Limb (tissue), 2 donors: ENCODE results near the gene MED12L.
"Not testable (repeated sequence)": the region's sequence is repeated elsewhere in the genome, so short reads cannot be mapped to it uniquely, and the experiment has no call there.

Experiments used
- DNase-seq, 2 donors: peaks; one replicate each; pipeline ENCODE4 v3.0.0-alpha.2; 2016; ENCODE audit errors: extremely low spot score in 2 of 2

MED12L gene

GRCh38 chr3:151206201-151206600, 120.7 kb downstream of the MED12L start:
- no peak for DNase-seq

DNA sequence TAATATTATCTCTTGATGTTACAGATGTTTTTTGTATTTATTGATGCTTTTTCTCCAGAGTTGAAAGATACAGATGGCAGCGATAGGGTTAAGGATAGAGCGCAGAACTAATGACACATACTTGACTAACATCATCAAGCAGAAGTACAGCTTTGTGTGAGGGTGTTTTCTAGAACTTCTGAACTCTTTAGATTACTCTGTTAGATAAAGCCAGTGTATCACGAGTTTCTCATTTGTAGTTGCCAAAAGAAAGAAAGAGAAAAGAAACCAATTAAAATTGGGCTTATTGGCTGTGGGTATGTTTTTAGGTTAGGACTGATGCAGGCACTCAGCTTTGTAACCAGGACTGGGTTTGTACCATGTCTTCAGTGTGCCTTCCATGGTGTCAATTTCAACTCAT, 124.2 kb downstream of the MED12L start:
- DNase-seq: no peak

- no peak for DNase-seq
These were observed 125.4 kb downstream of the MED12L start for GRCh38 chr3:151210676-151211381.

- DNase-seq: no peak
These were observed 127.7 kb downstream of the MED12L start for GRCh38 chr3:151213151-151213550.

- no peak for DNase-seq
These were observed 128.4 kb downstream of the MED12L start for GRCh38 chr3:151213881-151214280.

DNA sequence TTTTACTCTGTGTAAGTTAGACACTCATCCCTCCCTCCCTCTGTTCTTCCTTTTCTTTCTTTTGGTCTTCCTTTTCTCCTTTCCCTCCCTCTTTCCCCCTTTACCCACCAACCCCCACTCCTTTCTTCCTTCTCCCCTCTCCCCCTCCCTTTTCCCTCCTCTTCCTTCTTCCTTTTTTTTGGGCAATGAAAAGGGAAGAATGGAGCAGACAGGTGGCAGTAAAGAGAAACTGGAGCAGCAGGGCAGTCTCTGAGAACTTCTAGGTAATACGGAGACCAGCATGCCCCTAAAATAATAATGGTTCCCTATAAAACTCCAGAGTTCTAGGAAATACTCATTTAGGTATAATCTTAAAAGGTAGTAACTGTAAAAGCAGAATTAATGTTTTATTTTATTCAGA, 129.0 kb downstream of the MED12L start:
- DNase-seq: no peak

GRCh38 chr3:151216641-151217607, 131.5 kb downstream of the MED12L start:
- DNase-seq: no peak

DNA sequence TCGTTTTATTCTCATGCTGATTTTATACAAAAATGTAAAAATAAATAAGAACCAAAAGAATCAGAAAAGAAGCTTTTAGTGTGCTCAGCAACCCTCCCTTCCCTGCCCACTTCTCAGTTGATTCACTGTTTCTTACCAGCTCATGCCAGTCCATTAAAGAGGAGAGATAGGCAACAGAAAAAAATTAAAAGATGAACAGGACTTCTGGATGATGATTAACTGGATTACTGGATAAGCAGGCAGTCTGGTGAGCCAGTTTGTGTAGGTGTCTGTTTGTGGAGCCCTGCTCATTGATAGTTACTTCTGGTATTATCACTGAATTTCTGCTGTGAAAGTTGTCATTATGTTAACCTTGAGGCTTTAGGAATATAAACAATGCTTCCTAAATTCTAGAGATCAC, 132.7 kb downstream of the MED12L start:
- no peak for DNase-seq

- no peak for DNase-seq
These were observed 133.6 kb downstream of the MED12L start for GRCh38 chr3:151219056-151219455.

DNA sequence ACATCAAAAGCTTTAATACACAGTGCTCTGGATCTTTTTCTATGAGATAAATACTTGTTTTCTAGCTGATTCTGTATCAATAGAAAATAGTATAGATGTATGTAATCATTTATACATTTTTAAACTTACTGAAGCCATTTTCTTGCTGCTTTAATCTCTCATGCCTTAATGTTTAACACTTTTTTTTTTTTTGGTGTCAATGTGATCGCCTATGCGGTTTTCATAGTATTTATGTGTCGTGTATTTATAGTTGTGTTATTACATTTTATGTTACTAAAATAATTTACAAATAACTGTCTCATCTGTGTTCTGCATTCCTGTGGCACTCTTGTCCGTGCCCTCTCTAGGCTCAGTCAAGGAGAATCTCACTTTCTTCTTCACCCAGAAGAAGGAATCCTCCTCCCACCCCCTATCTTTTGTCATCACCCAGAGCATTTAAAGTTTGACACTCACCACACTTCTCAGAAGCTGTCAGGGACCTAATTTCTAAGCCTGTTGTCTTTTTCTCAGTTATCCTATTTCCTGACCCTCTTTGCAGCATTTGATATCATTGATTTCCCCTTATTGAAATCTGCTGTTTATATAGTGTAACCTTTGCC, 138.9 kb downstream of the MED12L start:
- DNase-seq: no peak

DNA sequence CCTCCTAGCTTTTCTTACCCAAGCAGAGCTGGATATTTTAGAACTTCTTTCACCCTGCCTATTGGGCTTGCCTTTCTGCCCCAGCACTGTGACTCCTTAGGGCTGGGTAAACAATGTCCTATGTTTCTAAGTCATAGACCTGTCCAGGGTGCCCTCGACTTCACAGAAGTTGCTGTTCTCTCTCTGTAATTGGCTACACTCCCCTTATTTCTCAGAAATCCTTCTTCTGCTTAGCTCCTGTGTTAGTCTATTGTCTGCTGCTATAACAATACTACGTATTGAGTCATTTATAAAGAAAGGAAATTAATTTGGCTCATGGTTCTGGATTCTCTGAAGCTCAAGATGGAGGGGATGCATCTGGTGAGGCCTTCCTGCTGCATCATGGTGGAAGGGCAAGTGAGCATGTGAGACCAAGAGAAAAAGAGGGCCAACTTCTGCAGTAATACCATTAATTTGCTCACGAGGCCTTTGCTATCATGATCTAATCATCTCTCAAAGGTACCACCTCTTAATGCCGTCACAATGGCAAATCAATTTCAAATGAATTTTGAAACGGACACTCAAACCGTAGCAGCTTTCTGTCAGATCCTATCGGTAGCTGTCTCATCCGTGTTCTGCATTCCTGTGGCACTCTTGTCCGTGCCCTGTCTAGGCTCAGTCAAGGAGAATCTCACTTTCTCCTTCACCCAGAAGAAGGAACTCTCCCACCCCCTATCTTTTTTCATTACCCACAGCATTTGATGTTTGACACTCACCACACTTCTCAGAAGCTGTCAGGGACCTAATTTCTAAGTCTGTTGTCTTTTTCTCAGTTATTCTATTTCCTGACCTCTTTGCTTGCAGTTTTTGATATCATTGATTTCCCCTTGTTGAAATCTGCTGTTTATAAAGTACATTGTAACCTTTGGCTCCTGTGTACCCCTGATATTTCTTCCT, 139.8 kb downstream of the MED12L start:
- no peak for DNase-seq

- no peak for DNase-seq
These were observed 140.7 kb downstream of the MED12L start for GRCh38 chr3:151226088-151226563.

GRCh38 chr3:151226825-151227224, 141.4 kb downstream of the MED12L start:
- DNase-seq: no peak

GRCh38 chr3:151227266-151227806, 141.9 kb downstream of the MED12L start:
- no peak for DNase-seq

DNA sequence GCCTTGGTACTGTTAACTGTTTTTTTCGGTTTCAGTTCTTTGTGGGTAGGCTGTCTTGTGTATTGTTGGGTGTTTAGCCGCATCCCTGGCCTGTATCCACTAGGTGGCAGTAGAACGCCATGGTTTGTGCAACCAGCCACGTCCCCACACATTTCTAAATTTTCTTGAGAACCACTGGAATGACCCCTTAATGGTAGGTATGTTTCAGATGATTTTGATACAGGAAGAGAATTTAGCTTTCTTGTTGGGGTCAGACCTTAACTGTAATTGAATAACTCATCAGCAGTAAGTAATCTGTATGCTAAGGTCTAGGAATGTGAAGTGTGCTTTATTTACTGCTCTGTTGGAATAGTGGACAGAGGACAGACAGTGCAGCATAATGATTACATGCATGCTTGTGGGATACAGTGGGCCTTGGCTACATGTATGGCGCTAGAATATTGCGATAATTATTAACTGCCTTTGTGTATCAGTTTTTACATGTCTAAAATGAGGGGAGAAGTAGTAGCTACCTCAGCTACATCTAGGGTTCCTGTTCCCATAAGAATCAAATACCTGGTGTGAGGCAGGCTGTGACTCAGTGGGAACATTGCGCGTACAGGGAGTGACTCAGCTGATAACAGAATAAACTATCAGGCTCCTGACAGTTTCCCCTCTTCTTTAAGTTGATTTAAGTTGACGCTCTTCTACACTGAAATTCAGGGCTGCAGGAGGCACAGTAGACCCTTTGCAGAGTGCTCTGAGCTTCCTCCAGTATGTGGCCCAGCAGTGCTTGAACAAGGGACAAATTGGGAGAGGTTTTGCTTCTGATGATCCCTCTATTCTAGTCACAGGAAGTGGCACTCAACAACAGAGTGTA, 142.6 kb downstream of the MED12L start:
- DNase-seq: peak; percentile 72 to 86

DNA sequence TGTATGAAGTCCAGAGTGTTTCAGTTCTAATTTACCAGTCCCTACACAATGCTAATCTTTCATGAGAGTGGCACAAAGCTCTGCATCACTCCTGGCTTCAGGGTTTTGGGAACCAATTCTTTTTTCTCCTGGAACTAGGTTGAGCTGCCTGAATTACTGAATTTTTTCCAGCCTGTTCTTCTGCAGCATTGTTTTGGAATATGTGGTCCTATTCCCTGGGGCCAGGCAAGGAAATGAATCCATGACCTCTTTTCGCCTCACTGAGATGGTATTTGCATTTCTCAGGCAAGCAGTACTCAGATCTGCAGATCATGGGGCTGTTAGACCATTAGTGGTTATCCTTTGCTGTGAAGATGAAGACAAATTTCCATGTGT, 143.2 kb downstream of the MED12L start:
- no peak for DNase-seq

GRCh38 chr3:151230646-151231045, 145.2 kb downstream of the MED12L start:
- no peak for DNase-seq

- not testable (repeated sequence) for DNase-seq
These were observed 146.9 kb downstream of the MED12L start for GRCh38 chr3:151232403-151232802.

DNA sequence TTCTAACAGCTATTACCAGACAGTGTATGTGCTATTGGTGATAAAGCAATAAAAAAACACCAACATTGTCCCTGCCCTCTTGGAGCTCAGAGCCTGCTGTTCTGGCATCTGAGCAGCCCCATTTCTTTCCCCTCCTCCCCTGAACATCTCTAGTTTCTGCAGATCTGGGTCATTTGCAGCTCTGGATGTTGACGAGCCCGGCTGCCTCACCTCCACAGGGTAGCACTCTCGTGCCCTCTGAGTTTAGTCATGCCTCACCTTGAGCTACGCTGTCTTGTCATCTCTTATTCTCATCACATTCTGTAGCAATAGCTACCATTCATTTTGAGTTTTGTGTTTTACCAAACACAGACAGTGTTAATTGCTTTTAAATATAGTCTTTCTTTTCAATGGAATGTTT, 147.5 kb downstream of the MED12L start:
- no peak for DNase-seq

GRCh38 chr3:151234825-151235224, 149.4 kb downstream of the MED12L start:
- no peak for DNase-seq
